Lower leg skin (tissue), 3 donors: ENCODE measurements around the gene RBM10.

ENCODE experiments used
- CTCF ChIP-seq, 3 donors: fragments of 450-650 bp; IDR thresholded peaks; one replicate each; pipeline ENCODE4 v1.5.1; 2016; ENCODE audit warnings: antibody characterized with exemption in 3 of 3, mild to moderate bottlenecking in 3 of 3, moderate library complexity in 2 of 3
- POLR2A ChIP-seq, 2 donors: fragments of 450-650 bp; IDR thresholded peaks; one replicate each; pipeline ENCODE4 v1.6.1; 2016 to 2017; ENCODE audit warnings: antibody characterized with exemption in 2 of 2, mild to moderate bottlenecking in 1 of 2, moderate library complexity in 1 of 2

- TF ChIP-seq CTCF (IDR thresholded peaks at IDR 0.05) (no peak), POLR2A (IDR thresholded peaks at IDR 0.05) (no peak)
Measured at GRCh38 chrX:47172971-47173792, 28.2 kb downstream of the RBM10 start.
